Measurements from ENCODE around the gene PRR5. TPM values are rescaled to one million over a fixed set of nuclear protein-coding genes. Genes with fewer than 3 reads are reported as not detected.
A peak's percentile ranks its signal among the peaks of the same experiment; 100 is the strongest.

The PRR5 gene
- total RNA-seq, 2 experiments from 2014 or later = 0.19 to 1.8 TPM

- TF ChIP-seq EZH2phosphoT487 (IDR thresholded peaks at IDR 0.05; ENCODE audit: borderline replicate concordance, low read depth, low read length) = no peak
- no peak for TF ChIP-seq CTCF (conservative IDR thresholded peaks at IDR 0.05; ENCODE audit: low read length)
- no peaks in the 10 kb centered on the region for H3K79me2 ChIP-seq (ENCODE audit: insufficient read depth, low read depth, low read length)
- no peak overlapping the region for H3K27ac ChIP-seq (ENCODE audit: low read depth, low read length, poor library complexity, severe bottlenecking)
- H2AFZ ChIP-seq (ENCODE audit: low read length) = 0 out of 2 replicates have a peak overlapping the region, but pooled peaks have one; percentile 25
- H4K20me1 ChIP-seq (ENCODE audit: insufficient read depth, low read length) = no peaks in the 10 kb centered on the region
- peaks cover 4% of the 10 kb centered on the region for H3K4me1 ChIP-seq (ENCODE audit: insufficient read depth, low read length, poor library complexity, severe bottlenecking)
- POLR2A ChIA-PET = no interaction called here
- H3K4me2 ChIP-seq (ENCODE audit: low read length) = peak overlapping the region; percentile 60
- no peaks in the 10 kb centered on the region for H3K9me3 ChIP-seq (ENCODE audit: low read length)
- H3K9me2 ChIP-seq (ENCODE audit: insufficient read depth, low read length) = no peaks in the 10 kb centered on the region
- intact Hi-C loops (cut with micrococcal nuclease; ENCODE audit: unreplicated experiment) = no loop called here
- no peak for DNase-seq (ENCODE audit: low spot score)
- H3K4me3 ChIP-seq (ENCODE audit: low read depth, low read length, poor library complexity, severe bottlenecking) = peak overlapping the region; percentile 62
- CTCF ChIA-PET (ENCODE audit: unreplicated experiment) = no interaction called here
- no TSS peak for BruUV-seq (replicated peaks)
- H3K36me3 ChIP-seq (ENCODE audit: insufficient read depth, low read length) = no peaks in the 10 kb centered on the region
Observed at GRCh38 chr22:44702479-44703198, 635 bp downstream of the PRR5 start.

DNA sequence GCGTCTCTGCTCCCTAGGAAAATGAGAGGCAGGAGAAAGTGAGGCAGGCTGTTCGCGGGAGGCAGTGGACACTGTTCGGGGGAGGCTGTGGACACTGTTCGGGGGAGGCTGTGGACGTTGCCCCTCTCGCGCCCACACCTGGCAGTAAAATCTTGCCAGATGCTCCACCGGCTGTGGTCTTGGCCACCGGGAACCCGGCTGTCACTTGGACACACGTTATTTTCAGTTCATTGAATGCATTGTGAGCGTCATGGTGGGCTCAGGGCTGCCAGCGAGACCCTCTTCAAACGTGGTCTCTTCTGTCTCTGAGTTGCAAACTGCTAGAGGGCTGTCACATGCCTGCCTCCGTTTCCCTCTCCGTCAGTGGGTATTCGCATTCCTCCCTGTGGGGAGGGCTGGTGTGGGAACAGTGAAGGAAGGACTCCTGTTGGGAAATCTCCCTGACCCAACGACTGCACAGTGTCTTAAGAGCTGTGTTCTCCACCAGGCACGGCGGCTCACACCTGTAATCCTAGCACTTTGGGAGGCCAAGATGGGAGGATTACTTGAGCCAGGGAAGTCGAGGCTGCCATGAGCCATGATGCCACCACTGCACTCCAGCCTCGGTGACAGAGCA lies 1.4 kb downstream of the PRR5 start:
- no peaks in the 10 kb centered on the region for H3K79me2 ChIP-seq (ENCODE audit: insufficient read depth, low read depth, low read length)
- CTCF ChIA-PET (ENCODE audit: unreplicated experiment) = no interaction called here
- intact Hi-C loops (cut with micrococcal nuclease; ENCODE audit: unreplicated experiment) = no loop called here
- no peak for DNase-seq (ENCODE audit: low spot score)
- TF ChIP-seq CTCF (conservative IDR thresholded peaks at IDR 0.05; ENCODE audit: low read length) (no peak), EZH2phosphoT487 (IDR thresholded peaks at IDR 0.05; ENCODE audit: borderline replicate concordance, low read depth, low read length) (no peak)
- no peaks in the 10 kb centered on the region for H3K36me3 ChIP-seq (ENCODE audit: insufficient read depth, low read length)
- BruUV-seq (replicated peaks) = no TSS peak
- H3K4me3 ChIP-seq (ENCODE audit: low read depth, low read length, poor library complexity, severe bottlenecking) = no peak overlapping the region
- H3K27ac ChIP-seq (ENCODE audit: low read depth, low read length, poor library complexity, severe bottlenecking) = no peak overlapping the region
- POLR2A ChIA-PET = no interaction called here
- H3K9me2 ChIP-seq (ENCODE audit: insufficient read depth, low read length) = no peaks in the 10 kb centered on the region
- H4K20me1 ChIP-seq (ENCODE audit: insufficient read depth, low read length) = no peaks in the 10 kb centered on the region
- no peak overlapping the region for H3K4me2 ChIP-seq (ENCODE audit: low read length)
- peaks cover 4% of the 10 kb centered on the region for H3K4me1 ChIP-seq (ENCODE audit: insufficient read depth, low read length, poor library complexity, severe bottlenecking)
- no peak overlapping the region for H2AFZ ChIP-seq (ENCODE audit: low read length)
- no peaks in the 10 kb centered on the region for H3K9me3 ChIP-seq (ENCODE audit: low read length)
